Stimulated activated CD8-positive, alpha-beta memory T cell treated with anti-CD3 and anti-CD28 coated beads, Interleukin-4, amount 100 ng/mL, for 4 hours (primary cell): ENCODE data around the gene C6orf141.

Experiments
- DNase-seq, 2 donors: peaks; one replicate each; pipeline ENCODE4 v3.0.0-alpha.2; 2020; ENCODE audit warnings: low read depth in 2 of 2, low spot score in 1 of 2

C6orf141 gene

DNA sequence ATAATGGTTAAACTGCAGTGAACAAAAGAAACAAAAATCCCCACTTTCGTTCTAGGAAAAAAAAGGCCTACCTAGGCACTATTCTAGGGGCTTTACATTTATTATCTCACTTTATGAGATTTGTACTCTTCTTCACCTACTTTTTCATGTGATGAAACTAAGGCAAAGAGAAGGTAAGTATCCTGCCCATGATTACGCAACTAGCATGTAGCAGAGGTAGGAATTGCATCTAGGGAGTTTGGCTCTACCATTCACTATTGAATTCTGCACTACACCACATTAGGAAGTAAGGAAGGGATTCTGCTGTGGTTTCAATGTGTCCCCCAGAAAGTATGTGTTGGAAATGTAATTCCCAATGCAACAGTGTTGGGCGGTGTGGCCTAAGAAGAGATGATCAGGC lies 11.4 kb upstream of the C6orf141 start:
- DNase-seq = no peak

DNA sequence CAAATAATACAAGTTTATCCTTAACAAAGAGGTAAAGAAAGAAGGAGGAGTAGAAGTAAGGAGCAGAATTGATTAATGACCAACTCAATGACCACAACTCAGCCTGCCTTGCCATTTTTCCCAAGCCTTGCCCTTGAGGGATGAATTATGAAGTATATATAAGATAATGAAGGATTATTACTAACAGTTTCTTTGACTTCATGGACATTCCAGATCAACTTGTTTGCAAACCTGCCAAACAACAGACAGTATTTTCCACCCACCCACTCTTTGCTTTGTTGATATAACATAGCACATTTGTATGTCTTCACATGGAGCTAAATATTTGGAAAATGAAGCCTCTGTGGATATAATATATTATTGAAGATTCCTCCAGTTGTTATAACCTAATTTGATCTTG lies 9.9 kb upstream of the C6orf141 start:
- DNase-seq = no peak

DNA sequence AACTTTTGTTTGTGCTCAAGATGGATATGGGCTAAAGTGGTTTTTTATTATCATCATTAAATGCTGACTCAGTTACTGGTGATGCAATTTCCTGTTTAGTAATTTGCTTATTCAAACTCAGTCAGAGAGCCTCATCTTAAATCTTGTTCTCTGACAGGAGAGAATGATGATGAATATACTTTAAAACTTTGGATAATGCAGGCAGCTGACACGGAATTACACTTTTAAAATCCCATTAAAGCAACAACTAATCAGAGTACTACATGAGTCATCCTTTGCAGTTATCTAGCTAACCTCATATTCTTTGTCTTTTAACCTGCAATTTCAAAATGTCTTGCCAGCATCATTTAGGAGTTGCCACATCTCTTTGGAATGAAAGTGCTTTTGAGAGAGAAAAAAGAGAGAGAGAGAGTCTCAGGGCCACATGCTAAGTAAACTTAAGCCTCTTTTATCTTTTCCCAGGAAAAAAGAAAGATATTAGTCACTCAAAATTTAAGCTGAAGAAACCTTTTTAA lies 9.2 kb upstream of the C6orf141 start:
- DNase-seq = no peak

DNA sequence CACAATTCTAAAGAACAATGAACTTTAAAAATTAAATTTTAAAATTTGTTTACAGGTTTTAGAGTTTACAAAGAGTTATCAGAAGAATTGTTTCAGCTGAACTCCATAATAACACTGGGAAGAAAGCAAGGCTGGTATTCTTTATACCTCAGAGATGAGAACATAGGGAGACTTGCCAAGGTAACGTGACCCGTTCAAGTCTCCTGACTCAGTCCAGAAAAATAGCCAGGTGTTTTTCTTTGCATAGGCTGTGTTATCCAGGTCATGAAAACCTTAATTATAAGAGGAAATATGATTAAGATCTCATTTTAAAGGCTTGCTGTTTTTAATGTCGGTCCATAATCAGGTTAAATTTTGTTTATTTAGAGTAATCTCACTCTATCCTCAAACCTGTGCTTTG lies 8.5 kb upstream of the C6orf141 start:
- no peak for DNase-seq

DNA sequence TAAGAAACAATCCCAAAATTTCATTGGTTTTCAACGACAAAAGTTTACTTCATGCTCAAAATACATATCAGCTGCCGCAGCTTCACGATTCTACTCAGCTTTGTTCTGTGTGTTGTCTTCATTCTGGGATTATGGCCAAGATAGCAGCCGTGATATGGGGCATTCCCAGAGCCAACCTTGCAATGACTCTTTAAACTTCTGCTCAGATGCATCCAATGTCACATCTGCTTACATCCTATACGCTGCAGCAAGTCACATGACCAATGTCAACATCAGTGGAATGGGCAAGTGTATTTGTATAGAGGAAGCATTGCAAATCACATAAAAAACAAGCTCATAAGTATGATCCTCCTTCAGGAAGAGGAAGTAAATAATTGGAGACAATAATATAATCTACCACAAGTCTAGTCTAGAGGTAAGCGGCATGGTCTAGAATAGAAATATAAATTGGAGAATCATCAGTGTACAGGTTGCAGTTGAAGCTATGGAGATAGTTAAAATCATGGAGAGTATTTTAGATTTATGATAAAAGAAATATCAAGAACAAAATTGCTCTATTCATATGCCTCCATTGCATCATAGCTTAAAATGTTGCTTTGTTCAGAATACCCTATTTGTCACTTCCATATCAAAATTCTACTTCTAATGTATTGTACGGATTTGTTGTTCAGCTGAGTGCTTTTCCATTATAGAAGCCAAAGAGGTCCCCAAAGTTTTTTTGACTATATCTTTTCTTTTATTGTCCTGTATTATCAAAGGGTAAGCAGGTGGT lies 7.2 kb upstream of the C6orf141 start:
- no peak for DNase-seq

DNA sequence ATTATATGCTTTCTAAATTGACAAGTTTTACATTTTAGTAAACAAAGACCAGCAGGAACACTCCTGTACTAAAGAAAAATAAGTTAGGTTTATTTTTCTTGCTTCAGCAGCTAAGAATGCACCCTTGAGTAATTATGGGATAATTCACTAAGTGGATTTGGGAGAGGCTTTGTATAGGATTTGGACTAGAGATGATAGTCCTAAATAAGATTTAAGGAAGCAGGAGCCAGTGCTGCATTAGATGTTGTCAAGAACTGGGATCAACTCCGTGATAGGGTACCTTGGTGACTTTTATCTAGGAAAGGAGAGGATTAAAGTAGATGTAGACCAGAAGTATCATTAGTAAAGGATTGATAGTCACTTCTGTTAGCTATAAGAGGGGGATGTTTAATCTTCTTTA lies 4.1 kb upstream of the C6orf141 start:
- DNase-seq = no peak

DNA sequence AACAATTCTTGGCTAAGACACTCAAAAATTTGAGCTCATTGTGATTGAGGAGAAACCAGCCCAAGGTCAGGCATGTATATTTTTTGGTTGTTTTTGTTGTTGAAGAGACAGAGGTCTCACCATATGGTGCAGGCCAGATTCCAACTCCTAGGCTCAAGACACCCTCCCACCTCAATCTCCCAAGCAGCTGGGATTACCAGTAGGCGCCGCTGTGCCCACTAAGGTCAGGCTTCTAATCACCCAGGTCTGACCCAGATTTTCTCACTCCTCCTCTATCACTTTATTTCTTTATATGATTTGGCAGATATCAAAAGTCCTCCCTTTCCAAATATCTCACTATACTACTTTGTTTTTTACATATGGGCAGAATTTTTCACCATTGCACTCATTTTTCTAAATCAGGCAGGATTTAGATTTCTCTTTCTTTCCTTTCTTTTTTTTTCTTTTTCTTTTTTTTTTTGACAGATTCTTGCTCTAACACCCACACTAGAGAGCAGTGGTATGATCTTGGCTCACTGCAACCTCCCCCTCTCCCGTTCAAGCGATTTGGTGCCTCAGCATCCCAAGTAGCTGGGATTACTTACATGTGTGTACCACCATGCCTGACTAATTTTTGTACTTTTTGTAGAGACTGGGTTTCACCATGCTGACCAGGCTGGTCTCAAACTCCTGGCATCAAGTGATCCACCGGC lies 1.7 kb upstream of the C6orf141 start:
- no peak for DNase-seq

DNA sequence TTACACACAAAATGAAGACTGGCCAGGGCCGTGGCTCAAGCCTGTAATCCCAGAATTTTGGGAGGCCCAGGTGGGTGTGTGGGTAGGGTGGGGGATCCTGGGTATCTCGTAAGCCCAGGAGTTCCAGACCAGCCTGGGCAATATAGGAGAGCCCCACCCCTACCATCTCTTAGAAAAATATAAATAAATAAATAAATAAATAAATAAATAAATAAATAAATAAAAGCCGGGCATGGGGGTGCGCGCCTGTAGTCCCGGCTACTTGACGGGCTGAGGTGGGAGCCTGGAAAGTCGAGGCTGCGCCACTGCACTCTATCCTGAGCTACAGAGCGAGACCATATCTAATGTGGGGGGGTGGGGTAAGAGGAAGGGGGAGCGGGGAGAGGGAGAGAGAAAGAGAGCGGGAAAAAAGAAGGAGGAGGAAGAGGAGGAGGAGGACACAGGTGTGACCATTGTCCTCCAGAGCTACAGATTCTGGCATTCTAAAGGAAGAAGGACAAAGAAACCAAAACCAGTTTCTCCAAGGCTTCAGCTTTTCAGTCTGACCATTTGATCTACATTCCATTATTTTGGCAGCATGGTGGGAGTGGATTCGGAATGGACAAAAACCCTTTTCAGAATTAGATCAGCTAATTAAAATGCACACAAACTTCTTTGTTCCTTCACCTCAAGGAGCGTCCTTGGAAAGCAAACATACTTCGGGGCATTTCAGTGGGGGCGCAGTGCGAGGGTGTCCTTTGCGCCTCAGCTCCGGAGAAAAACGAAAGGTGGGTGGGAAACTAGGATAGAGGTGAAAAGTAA lies 577 bp upstream of the C6orf141 start:
- no peak for DNase-seq

DNA sequence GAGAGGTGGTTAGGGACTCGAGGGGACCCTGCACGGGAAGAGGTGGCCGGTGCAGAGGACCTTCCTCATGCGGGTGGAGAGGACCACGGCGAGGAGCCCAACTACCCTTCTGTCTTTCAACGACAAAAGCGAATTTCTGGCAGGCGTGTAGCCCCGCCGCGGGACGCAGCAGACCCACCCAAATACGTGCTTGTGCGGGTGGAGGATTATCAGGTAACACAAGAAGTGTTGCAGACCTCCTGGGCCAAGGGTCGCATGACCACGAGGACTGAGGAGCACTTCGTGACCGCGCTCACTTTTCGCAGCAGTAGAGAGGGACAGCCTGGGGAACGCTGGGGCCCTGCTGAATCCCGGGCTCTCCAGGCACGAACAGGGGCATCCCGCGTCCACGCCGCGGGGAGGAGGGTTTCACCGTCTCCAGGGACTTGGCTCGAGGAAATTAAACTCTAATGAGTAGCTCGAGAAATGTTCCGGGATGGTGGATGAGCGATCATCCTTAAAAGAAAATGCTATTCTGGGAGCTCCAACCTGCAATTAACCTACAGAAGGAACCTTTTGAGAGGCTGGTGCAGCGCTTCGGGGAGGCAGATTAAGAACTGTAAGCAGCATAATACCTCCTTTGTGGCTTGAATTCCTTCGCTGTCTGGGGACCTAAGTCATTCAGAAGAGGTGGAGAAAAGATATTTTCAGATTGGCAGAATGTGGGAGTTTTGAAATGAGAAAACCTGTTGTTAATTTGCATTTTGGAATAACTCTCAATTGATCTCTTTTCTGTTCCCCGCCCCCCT lies 804 bp downstream of the C6orf141 start:
- DNase-seq = no peak

DNA sequence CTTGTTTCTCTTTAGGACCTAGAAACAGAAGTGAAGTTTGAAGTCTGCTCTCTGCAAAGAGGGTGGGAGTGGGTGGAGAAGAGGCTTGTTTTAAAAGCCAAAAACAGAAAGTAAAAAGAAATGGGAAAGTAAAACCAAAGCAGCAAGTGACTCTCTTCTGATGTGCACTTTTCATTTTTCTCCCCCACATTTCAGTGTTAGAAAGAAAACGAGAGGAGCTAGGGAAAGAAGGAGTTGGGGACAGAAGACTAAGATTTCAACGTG lies 1.3 kb downstream of the C6orf141 start:
- no peak for DNase-seq

DNA sequence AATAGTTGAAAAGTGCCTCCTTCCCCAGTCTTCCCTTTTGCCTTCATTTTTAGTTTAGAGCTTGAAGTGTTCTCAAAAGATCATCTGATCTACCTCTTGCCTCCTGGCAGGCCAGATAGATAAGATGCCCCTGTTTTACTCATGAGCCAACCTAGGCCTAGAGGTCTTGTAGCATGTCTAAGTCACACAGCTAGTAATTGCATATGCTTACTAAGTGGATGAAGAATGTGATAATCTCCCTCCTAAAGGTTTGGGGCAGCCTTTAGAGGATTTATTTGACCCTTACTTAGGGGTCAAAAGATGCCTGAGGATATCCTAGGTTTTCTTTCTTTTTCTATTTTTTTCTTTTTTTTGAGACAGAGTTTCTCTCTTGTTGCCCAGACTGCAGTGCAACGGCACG lies 2.1 kb downstream of the C6orf141 start:
- no peak for DNase-seq

DNA sequence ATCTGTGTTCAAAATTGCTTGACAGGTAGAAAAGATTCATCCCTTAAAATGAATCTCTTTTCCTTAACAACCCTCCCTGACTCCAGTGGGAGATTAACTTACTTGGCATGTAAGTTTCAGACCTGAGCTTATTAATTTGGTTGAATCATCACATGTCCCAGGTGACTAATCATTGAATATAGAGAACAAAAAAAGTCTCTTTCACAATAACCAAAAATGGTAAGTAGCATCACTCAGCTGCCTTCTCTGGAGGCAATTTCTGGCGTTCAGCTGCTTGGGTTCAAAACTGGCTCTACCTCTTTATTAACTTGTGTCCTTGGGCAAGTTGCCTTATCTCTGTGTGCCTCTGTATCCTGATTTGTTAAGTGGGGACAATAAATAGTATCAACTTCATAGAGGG lies 2.9 kb downstream of the C6orf141 start:
- DNase-seq = no peak

DNA sequence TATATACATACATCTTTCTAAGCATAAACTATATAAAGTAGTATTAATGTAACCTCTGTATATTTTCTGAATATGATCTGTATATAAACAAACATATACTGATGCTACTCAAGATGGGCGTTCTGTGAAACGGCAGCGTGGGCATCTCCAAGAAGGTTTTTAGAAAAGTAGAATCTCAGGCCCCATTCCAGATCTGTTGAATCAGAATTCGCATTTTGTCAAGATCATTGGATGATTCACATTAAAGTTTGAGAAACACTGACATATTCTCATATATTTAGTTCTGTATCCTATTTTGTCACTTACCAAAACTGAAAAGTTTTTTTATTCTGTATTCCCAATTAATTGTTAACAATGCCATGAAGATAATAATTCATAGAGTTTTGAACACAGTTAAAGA lies 5.5 kb downstream of the C6orf141 start:
- DNase-seq = no peak

DNA sequence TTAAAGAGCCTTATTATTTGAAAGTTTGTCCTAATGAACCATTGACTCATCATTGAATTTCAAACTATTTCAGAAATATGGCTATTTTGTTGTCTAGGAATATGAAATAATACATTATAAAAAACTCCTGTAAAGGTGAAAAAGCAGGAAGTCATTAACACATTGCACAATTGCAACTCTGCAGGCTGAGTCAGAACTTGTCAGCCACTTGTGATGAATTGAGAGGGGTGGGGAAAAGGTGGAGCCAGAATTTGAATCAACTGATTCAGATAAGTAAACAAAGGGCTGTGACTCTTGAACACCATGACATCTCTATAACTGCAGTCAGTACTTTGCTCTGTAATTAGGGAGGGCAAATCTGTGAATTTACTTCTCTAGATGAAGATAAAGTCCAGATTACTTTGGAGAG lies 6.0 kb downstream of the C6orf141 start:
- no peak for DNase-seq

DNA sequence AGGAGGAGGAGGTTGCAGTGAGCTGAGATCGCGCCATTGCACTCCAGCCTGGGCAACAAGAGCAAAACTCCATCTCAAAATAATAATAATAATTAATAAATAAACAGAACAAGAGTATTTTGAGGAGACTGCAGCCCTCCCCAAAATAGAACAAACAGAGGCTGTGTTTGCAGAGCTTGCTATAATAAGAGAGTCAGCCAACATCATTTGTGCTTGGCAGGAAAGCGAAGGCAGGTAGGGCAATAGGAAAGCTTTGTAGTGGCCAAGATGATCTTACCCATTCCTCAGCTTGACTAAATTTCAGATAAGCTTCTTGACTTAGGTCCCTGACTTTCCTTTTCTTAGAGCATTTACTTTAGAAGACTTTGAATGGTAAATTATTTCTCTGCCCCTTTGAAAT lies 6.7 kb downstream of the C6orf141 start:
- no peak for DNase-seq

DNA sequence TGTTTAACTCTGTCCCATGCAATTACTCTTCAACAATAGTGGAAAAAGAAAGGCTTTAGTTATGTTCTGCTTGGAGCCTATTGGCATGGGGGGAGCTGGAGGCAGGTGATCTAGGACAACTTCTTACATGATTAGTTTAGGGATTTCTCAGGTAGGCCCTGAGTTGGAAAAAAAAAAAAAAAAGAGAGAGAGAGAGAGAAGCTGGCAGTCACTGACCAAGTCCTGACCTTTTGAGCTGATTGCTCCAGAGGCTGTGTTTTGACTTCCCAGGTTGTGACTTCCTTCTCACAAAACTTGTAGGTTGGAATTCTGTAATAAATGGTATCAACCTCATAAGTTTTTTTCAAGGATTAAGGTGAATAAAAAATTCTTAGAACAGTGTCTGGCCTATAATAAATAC lies 7.8 kb downstream of the C6orf141 start:
- DNase-seq = no peak

DNA sequence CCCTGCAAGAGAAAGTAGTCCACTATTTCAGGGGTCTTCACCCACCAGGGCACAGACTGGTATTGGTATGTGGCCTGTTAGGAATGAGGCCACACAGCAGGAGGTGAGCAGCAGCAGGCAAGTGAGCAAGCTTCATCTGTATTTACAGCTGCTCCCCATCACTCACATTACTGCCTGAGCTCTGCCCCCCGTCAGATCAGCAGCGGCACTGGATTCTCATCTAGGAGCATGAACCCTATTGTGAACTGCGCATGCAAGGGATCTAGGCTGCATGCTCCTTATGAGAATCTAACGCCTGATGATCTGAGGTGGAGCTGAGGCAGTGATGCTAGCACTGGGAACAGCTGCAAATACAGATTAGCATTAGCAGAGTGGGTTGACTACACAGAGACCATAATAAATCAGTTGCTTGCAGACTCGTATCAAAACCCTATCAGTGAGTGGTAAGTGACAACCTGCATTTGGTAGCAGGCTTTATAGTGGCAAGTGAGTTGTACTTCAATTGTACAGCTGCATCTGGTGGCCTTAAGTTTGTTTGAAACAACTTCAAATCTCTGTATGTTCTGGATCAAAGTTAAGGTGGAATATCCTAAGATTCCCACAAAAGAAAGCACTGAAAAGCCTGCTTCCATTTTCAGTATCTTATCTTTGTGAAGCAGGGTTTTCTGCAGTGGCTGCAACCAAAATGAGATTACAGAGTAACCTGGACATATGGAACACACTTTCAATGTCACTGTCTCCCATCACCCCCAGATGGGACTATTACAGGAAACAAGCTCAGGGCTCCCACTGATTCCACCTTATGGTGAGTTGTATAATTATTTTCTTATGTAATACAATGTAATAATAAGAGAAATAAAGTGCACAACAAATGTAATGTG lies 12.8 kb downstream of the C6orf141 start:
- DNase-seq = no peak

DNA sequence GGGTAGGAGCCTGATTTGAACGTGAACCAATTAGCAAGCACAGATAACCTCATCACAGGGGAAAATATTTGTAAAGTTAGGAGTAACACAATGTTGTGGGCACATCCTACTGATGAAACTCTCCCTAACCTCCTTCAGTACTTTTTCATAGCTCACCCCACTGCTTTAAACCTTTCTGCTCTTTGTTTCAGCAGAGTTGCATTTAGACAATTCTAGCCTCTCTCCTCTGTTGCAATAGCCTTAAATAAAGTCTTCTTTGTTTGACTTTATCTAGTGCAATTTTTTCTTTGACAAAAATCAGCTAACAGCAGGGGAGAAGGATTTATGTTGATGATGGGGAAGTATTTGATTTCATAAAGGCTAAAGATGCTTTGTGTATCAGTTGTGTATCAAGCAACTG lies 14.1 kb downstream of the C6orf141 start:
- no peak for DNase-seq

DNA sequence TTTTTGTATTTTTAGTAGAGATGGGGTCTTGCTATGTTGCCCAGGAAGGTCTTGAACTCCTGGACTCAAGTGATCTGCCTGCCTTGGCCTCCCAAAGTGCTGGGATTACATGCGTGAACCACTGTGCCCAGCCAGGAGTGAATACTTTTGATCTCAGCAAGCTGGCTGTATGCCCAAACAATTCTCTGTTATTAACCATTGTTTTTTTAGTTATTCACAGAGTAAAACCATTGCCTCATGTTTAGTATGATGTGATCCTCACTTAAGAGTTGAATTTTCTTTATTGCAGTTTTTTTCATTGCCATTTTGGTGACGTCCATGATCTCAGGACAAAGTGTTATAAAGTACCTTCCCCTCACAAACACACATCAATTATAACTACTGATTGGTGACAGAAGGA lies 14.8 kb downstream of the C6orf141 start:
- no peak for DNase-seq

DNA sequence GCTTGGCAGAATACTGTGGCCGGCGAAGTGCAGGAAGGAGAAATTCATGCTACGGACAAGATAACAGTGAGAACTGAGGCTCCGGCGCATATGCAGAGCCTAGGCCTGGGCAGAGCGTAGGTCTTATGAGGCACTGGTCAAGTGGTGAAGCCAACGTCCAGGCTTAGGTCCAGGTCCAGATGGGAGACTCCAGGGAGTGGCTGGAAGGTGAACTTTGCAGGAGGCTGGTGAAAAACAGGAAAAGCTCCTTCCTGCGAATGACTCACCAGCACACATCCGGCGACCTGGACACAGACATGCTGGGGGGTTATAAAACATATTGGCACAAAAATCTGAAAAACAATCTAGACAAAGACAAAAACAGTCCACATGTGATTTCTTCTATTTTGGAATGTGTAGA lies 15.4 kb downstream of the C6orf141 start:
- DNase-seq = no peak
